HG02885 (cell line): ENCODE data around the gene UQCRC2.
"Not testable (repeated sequence)": the region's sequence is repeated elsewhere in the genome, so short reads cannot be mapped to it uniquely, and the experiment has no call there.

ENCODE experiments used
- ATAC-seq: cut with Tn5 transposase; IDR thresholded peaks from one replicate; pipeline ENCODE4 v1.9.1; 2021; ENCODE audit warnings: mild to moderate bottlenecking; ENCODE audit not compliant: unreplicated experiment, poor library complexity

Gene UQCRC2

GRCh38 chr16:21952793-21953540, at the start of gene UQCRC2:
TSS of gene UQCRC2 (plus strand) at chr16:21953361. CDS start at chr16:21953424, 63 bp downstream.
- ATAC-seq: peak; percentile 91

GRCh38 chr16:21932650-21933049, 20.5 kb upstream of the UQCRC2 start:
- not testable (repeated sequence) for ATAC-seq

GRCh38 chr16:21933316-21933715, 19.8 kb upstream of the UQCRC2 start:
- not testable (repeated sequence) for ATAC-seq

- ATAC-seq: not testable (repeated sequence)
These were observed 19.4 kb upstream of the UQCRC2 start for GRCh38 chr16:21933790-21934189.

- ATAC-seq: not testable (repeated sequence)
These were observed 16.9 kb upstream of the UQCRC2 start for GRCh38 chr16:21936216-21936615.

- ATAC-seq: no peak
These were observed 15.8 kb upstream of the UQCRC2 start for GRCh38 chr16:21937336-21937829.

- no peak for ATAC-seq
These were observed 12.6 kb upstream of the UQCRC2 start for GRCh38 chr16:21940570-21940969.

GRCh38 chr16:21943571-21943970, 9.6 kb upstream of the UQCRC2 start:
- no peak for ATAC-seq

- ATAC-seq: no peak
These were observed 6.1 kb upstream of the UQCRC2 start for GRCh38 chr16:21946889-21947635.

GRCh38 chr16:21949713-21950260, 3.4 kb upstream of the UQCRC2 start:
- ATAC-seq: no peak

- ATAC-seq: no peak
These were observed 2.2 kb upstream of the UQCRC2 start for GRCh38 chr16:21950782-21951521.

- peak; percentile 29 for ATAC-seq
These were observed 945 bp upstream of the UQCRC2 start for GRCh38 chr16:21952040-21952792.

- ATAC-seq: peak; percentile 24
These were observed 361 bp downstream of the UQCRC2 start for GRCh38 chr16:21953541-21953902.

GRCh38 chr16:21957714-21958346, 4.7 kb downstream of the UQCRC2 start:
- no peak for ATAC-seq

GRCh38 chr16:21959050-21959449, 5.9 kb downstream of the UQCRC2 start:
- no peak for ATAC-seq

- no peak for ATAC-seq
These were observed 9.3 kb downstream of the UQCRC2 start for GRCh38 chr16:21962475-21962874.

GRCh38 chr16:21963887-21964286, 10.7 kb downstream of the UQCRC2 start:
- ATAC-seq: no peak

GRCh38 chr16:21964353-21964752, 11.2 kb downstream of the UQCRC2 start:
- ATAC-seq: no peak

GRCh38 chr16:21971856-21972255, 18.7 kb downstream of the UQCRC2 start:
- no peak for ATAC-seq
